ENCODE results near the gene C19orf85. TPM values are rescaled to one million over a fixed set of nuclear protein-coding genes. Genes with fewer than 3 reads are reported as not detected.

C19orf85 gene
- total and polyA plus RNA-seq, 10 of the 15 experiments (the other 5 are each of a cell fraction or from before 2014, with no cell fraction given) = not detected

DNA sequence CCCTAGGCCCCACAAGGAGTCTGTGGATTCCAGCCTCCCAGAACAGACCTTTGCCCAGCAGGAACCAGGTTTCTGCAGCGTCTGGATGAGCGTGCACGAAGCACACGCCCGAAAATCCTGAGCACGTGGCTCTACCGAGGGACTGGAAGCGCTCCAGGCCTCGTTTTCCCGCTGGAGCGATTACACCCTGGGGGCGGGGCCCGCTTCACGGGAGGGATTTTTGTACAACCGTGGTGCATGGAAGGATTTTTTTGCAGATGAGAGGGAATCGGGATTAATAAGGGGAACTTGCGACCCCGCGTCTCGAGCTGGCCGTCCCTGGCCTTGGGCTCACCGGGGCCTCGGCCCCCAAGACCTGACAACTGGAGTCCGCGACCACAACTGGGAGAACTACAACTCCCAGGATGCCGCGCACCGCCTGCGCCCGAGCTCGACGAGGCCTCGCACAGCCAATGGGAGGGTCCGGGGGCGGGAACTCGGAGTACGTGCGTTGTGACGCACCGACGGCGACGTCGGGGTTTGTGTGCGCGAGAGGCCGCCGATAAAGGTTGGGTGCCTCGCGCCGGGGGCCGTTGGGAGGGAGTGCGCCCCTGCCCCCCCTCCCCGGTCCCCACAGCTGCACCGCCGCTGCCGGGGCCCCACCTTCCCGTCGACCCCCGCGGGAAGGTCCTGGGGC lies 11.7 kb upstream of the C19orf85 start, which contains the start of gene ZNF628 (continued):
- TF ChIP-seq, protein P1, sequence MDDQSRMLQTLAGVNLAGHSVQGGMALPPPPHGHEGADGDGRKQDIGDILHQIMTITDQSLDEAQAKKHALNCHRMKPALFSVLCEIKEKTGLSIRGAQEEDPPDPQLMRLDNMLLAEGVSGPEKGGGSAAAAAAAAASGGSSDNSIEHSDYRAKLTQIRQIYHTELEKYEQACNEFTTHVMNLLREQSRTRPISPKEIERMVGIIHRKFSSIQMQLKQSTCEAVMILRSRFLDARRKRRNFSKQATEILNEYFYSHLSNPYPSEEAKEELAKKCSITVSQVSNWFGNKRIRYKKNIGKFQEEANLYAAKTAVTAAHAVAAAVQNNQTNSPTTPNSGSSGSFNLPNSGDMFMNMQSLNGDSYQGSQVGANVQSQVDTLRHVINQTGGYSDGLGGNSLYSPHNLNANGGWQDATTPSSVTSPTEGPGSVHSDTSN (IDR thresholded peaks at IDR 0.05; ENCODE audit: insufficient replicate concordance, low read depth, low read length) = peak; percentile 23
- TF ChIP-seq RUNX3 (IDR thresholded peaks at IDR 0.05; ENCODE audit: low read length) (peak; percentile 89), NFYA (IDR thresholded peaks at IDR 0.05; ENCODE audit: borderline replicate concordance, low read depth, low read length) (no peak), CEBPB (IDR thresholded peaks at IDR 0.05; ENCODE audit: borderline replicate concordance in 1 of 2, low read depth in 2 of 2, low read length in 2 of 2) (no peak), CBX3 (IDR thresholded peaks at IDR 0.05; ENCODE audit: borderline replicate concordance, low read depth) (no peak), WRNIP1 (IDR thresholded peaks at IDR 0.05; ENCODE audit: borderline replicate concordance, low read depth, low read length) (no peak), CREM (IDR thresholded peaks at IDR 0.05; ENCODE audit: low read depth) (peak; percentile 98), BCL11A (IDR thresholded peaks at IDR 0.05; ENCODE audit: low read depth, low read length) (no peak), ZNF622 (IDR thresholded peaks at IDR 0.05) (peak; percentile 78), PAX8 (IDR thresholded peaks at IDR 0.05) (no peak), SMARCA5 (IDR thresholded peaks at IDR 0.05) (no peak), POU2F2 (IDR thresholded peaks at IDR 0.05; ENCODE audit: borderline replicate concordance, low read depth, low read length) (0 out of 3 replicates have a peak, but pooled peaks have one; percentile 40), IRF4 (IDR thresholded peaks at IDR 0.05; ENCODE audit: low read depth, low read length) (peak; percentile 58; the same call in 1 of the 2 replicates), TCF7 (IDR thresholded peaks at IDR 0.05; ENCODE audit: borderline replicate concordance) (no peak), EP300 (IDR thresholded peaks at IDR 0.05; ENCODE audit: borderline replicate concordance in 1 of 2, control insufficient read depth in 1 of 2, low read depth in 2 of 2, low read length in 2 of 2) (no peak), CBFB (IDR thresholded peaks at IDR 0.05; ENCODE audit: low read depth) (peak; percentile 73; the same call in 1 of the 2 replicates), SRF (IDR thresholded peaks at IDR 0.05; ENCODE audit: low read depth in 2 of 2, low read length in 2 of 2) (0 out of 4 replicates have a peak, but pooled peaks of 1 of the 2 experiments have one; percentile 45), LARP7 (IDR thresholded peaks at IDR 0.05) (peak; percentile 85), FOXM1 (IDR thresholded peaks at IDR 0.05; ENCODE audit: low read depth, low read length) (no peak), SP1 (IDR thresholded peaks at IDR 0.05; ENCODE audit: low read depth, low read length) (peak; percentile 89), SMC3 (IDR thresholded peaks at IDR 0.05; ENCODE audit: borderline replicate concordance, low read length) (no peak), MEF2B (IDR thresholded peaks at IDR 0.05; ENCODE audit: partially characterized antibody, poor library complexity, severe bottlenecking) (peak; percentile 36)
- TF ChIP-seq, protein P2, sequence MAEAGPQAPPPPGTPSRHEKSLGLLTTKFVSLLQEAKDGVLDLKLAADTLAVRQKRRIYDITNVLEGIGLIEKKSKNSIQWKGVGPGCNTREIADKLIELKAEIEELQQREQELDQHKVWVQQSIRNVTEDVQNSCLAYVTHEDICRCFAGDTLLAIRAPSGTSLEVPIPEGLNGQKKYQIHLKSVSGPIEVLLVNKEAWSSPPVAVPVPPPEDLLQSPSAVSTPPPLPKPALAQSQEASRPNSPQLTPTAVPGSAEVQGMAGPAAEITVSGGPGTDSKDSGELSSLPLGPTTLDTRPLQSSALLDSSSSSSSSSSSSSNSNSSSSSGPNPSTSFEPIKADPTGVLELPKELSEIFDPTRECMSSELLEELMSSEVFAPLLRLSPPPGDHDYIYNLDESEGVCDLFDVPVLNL (IDR thresholded peaks at IDR 0.05; ENCODE audit: low read depth, low read length) = no peak
- TF ChIP-seq, protein P3, sequence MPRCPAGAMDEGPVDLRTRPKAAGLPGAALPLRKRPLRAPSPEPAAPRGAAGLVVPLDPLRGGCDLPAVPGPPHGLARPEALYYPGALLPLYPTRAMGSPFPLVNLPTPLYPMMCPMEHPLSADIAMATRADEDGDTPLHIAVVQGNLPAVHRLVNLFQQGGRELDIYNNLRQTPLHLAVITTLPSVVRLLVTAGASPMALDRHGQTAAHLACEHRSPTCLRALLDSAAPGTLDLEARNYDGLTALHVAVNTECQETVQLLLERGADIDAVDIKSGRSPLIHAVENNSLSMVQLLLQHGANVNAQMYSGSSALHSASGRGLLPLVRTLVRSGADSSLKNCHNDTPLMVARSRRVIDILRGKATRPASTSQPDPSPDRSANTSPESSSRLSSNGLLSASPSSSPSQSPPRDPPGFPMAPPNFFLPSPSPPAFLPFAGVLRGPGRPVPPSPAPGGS (IDR thresholded peaks at IDR 0.05; ENCODE audit: borderline replicate concordance, insufficient read depth, low read depth, low read length, poor library complexity, severe bottlenecking) = no peak
- TF ChIP-seq, protein P4, sequence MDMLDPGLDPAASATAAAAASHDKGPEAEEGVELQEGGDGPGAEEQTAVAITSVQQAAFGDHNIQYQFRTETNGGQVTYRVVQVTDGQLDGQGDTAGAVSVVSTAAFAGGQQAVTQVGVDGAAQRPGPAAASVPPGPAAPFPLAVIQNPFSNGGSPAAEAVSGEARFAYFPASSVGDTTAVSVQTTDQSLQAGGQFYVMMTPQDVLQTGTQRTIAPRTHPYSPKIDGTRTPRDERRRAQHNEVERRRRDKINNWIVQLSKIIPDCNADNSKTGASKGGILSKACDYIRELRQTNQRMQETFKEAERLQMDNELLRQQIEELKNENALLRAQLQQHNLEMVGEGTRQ (IDR thresholded peaks at IDR 0.05; ENCODE audit: borderline replicate concordance, low read depth, low read length) = no peak
- TF ChIP-seq, protein P5, sequence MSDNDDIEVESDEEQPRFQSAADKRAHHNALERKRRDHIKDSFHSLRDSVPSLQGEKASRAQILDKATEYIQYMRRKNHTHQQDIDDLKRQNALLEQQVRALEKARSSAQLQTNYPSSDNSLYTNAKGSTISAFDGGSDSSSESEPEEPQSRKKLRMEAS (IDR thresholded peaks at IDR 0.05; ENCODE audit: low read depth, low read length) = no peak

Data from GM12878 (cell line).